Measurements from ENCODE around the gene GPR31.
"Not testable (repeated sequence)": the region's sequence is repeated elsewhere in the genome, so short reads cannot be mapped to it uniquely, and the experiment has no call there.

GPR31 gene

GRCh38 chr6:167181351-167181750 is 23.6 kb upstream of the GPR31 start:
- not testable (repeated sequence) for H3K36me3 Mint-ChIP-seq (ENCODE audit: insufficient read depth); H3K9me3 Mint-ChIP-seq; ATAC-seq (replicated peaks); H3K4me3 Mint-ChIP-seq; DNase-seq; H3K27ac Mint-ChIP-seq; H3K27me3 Mint-ChIP-seq; H3K4me1 Mint-ChIP-seq (ENCODE audit: low read depth in 2 of 2)

GRCh38 chr6:167180086-167180485 is 22.3 kb upstream of the GPR31 start:
- DNase-seq; ATAC-seq (replicated peaks): not testable (repeated sequence)

GRCh38 chr6:167178896-167179655 is 21.3 kb upstream of the GPR31 start:
- not testable (repeated sequence) for ATAC-seq (replicated peaks); H3K4me3 Mint-ChIP-seq; H3K27me3 Mint-ChIP-seq; H3K9me3 Mint-ChIP-seq; H3K27ac Mint-ChIP-seq; H3K36me3 Mint-ChIP-seq (ENCODE audit: insufficient read depth); DNase-seq; H3K4me1 Mint-ChIP-seq (ENCODE audit: low read depth in 2 of 2)

More at GRCh38 chr6:167180086-167180485, 22.3 kb upstream of the GPR31 start:
- H3K4me1 Mint-ChIP-seq (ENCODE audit: low read depth in 2 of 2); H3K9me3 Mint-ChIP-seq; H3K27ac Mint-ChIP-seq; H3K36me3 Mint-ChIP-seq (ENCODE audit: insufficient read depth); H3K4me3 Mint-ChIP-seq; H3K27me3 Mint-ChIP-seq: not testable (repeated sequence)

- not testable (repeated sequence) for H3K4me3 Mint-ChIP-seq; H3K9me3 Mint-ChIP-seq; DNase-seq; H3K36me3 Mint-ChIP-seq (ENCODE audit: insufficient read depth); H3K27ac Mint-ChIP-seq; ATAC-seq (replicated peaks); H3K4me1 Mint-ChIP-seq (ENCODE audit: low read depth in 2 of 2)
- H3K27me3 Mint-ChIP-seq, result peaks cover 5 to 16% of the 10 kb centered on the region in 2 donors
Measured at GRCh38 chr6:167177271-167177670, 19.5 kb upstream of the GPR31 start.

GRCh38 chr6:167172011-167172410 is 14.2 kb upstream of the GPR31 start:
- peaks cover 12 to 21% of the 10 kb centered on the region in 2 donors for H3K27me3 Mint-ChIP-seq
- DNase-seq; H3K4me3 Mint-ChIP-seq; H3K36me3 Mint-ChIP-seq (ENCODE audit: insufficient read depth); ATAC-seq (replicated peaks); H3K9me3 Mint-ChIP-seq; H3K27ac Mint-ChIP-seq; H3K4me1 Mint-ChIP-seq (ENCODE audit: low read depth in 2 of 2): not testable (repeated sequence)

- H3K27ac Mint-ChIP-seq; H3K9me3 Mint-ChIP-seq; DNase-seq; ATAC-seq (replicated peaks); H3K4me1 Mint-ChIP-seq (ENCODE audit: low read depth in 2 of 2); H3K36me3 Mint-ChIP-seq (ENCODE audit: insufficient read depth); H3K4me3 Mint-ChIP-seq: not testable (repeated sequence)
- peaks cover 16 to 21% of the 10 kb centered on the region in 2 donors for H3K27me3 Mint-ChIP-seq
Measured at GRCh38 chr6:167171300-167171699, 13.5 kb upstream of the GPR31 start.

GRCh38 chr6:167169867-167170266 is 12.1 kb upstream of the GPR31 start:
- H3K4me3 Mint-ChIP-seq; H3K36me3 Mint-ChIP-seq (ENCODE audit: insufficient read depth); H3K4me1 Mint-ChIP-seq (ENCODE audit: low read depth in 2 of 2); H3K27ac Mint-ChIP-seq; H3K9me3 Mint-ChIP-seq; DNase-seq; ATAC-seq (replicated peaks): not testable (repeated sequence)
- H3K27me3 Mint-ChIP-seq, result peaks cover 22 to 27% of the 10 kb centered on the region in 2 donors

- not testable (repeated sequence) for H3K27ac Mint-ChIP-seq; H3K9me3 Mint-ChIP-seq; H3K4me3 Mint-ChIP-seq; DNase-seq; H3K36me3 Mint-ChIP-seq (ENCODE audit: insufficient read depth); ATAC-seq (replicated peaks); H3K4me1 Mint-ChIP-seq (ENCODE audit: low read depth in 2 of 2)
- H3K27me3 Mint-ChIP-seq, result peaks cover 26 to 27% of the 10 kb centered on the region in 2 donors
Measured at GRCh38 chr6:167168296-167168695, 10.5 kb upstream of the GPR31 start.

- H3K36me3 Mint-ChIP-seq (ENCODE audit: insufficient read depth); H3K9me3 Mint-ChIP-seq; H3K4me3 Mint-ChIP-seq; H3K27ac Mint-ChIP-seq; H3K4me1 Mint-ChIP-seq (ENCODE audit: low read depth in 2 of 2); DNase-seq; ATAC-seq (replicated peaks): not testable (repeated sequence)
- H3K27me3 Mint-ChIP-seq, result peaks cover 24 to 26% of the 10 kb centered on the region in 2 donors
Measured at GRCh38 chr6:167167699-167168098, 9.9 kb upstream of the GPR31 start.

GRCh38 chr6:167165858-167166471 is 8.2 kb upstream of the GPR31 start:
- H3K4me1 Mint-ChIP-seq (ENCODE audit: low read depth in 2 of 2), result no peaks in the 10 kb centered on the region
- no peaks in the 10 kb centered on the region for H3K9me3 Mint-ChIP-seq
- H3K36me3 Mint-ChIP-seq (ENCODE audit: insufficient read depth), result no peaks in the 10 kb centered on the region
- peaks cover 17 to 26% of the 10 kb centered on the region in 2 donors for H3K27me3 Mint-ChIP-seq
- no peak overlapping the region for H3K4me3 Mint-ChIP-seq
- H3K27ac Mint-ChIP-seq, result no peak overlapping the region
- ATAC-seq (replicated peaks) (no peak), DNase-seq (no peak)

GRCh38 chr6:167164261-167164660 is 6.5 kb upstream of the GPR31 start:
- Mint-ChIP-seq H3K4me3 (no peak overlapping the region), H3K9me3 (no peaks in the 10 kb centered on the region), H3K27ac (no peak overlapping the region), H3K27me3 (peaks cover 8 to 19% of the 10 kb centered on the region in 2 donors), H3K4me1 (ENCODE audit: low read depth in 2 of 2) (no peaks in the 10 kb centered on the region), H3K36me3 (ENCODE audit: insufficient read depth) (no peaks in the 10 kb centered on the region)
- no peak for DNase-seq
- ATAC-seq (replicated peaks), result no peak

- H3K4me1 Mint-ChIP-seq (ENCODE audit: low read depth in 2 of 2), result no peaks in the 10 kb centered on the region
- no peak overlapping the region for H3K27ac Mint-ChIP-seq
- ATAC-seq (replicated peaks), result no peak
- H3K36me3 Mint-ChIP-seq (ENCODE audit: insufficient read depth), result no peaks in the 10 kb centered on the region
- no peaks in the 10 kb centered on the region for H3K9me3 Mint-ChIP-seq
- H3K27me3 Mint-ChIP-seq, result peaks cover 5 to 15% of the 10 kb centered on the region in 2 donors
- H3K4me3 Mint-ChIP-seq, result no peak overlapping the region
- DNase-seq, result no peak
Measured at GRCh38 chr6:167163476-167164011, 5.8 kb upstream of the GPR31 start.

GRCh38 chr6:167162591-167162990 is 4.8 kb upstream of the GPR31 start:
- Mint-ChIP-seq H3K27ac (no peak overlapping the region), H3K36me3 (ENCODE audit: insufficient read depth) (no peaks in the 10 kb centered on the region), H3K27me3 (peaks cover 5 to 15% of the 10 kb centered on the region in 2 donors), H3K9me3 (no peaks in the 10 kb centered on the region), H3K4me3 (no peak overlapping the region), H3K4me1 (ENCODE audit: low read depth in 2 of 2) (no peaks in the 10 kb centered on the region)
- ATAC-seq (replicated peaks) (no peak), DNase-seq (no peak)

All from effector memory CD8-positive, alpha-beta T cell (primary cell).